Umbilical cord (tissue), 2 donors: ENCODE results near the gene BABAM2. TPM values are rescaled to one million over a fixed set of nuclear protein-coding genes. Genes with fewer than 3 reads are reported as not detected.
"Not testable (repeated sequence)": the region's sequence is repeated elsewhere in the genome, so short reads cannot be mapped to it uniquely, and the experiment has no call there.

ENCODE experiments used
- DNase-seq: peaks from one replicate; pipeline ENCODE4 v3.0.0-alpha.2; 2015; ENCODE audit warnings: low spot score
- total RNA-seq: library from RNA; depleted of rRNA; stranded (reverse); fragments of >200 nt; gene quantifications from one replicate; pipeline ENCODE4 v1.2.3, GENCODE V29; 2014; ENCODE audit warnings: low replicate concordance; ENCODE audit not compliant: insufficient read depth

BABAM2 gene
- total RNA-seq = 38.5 TPM

DNA sequence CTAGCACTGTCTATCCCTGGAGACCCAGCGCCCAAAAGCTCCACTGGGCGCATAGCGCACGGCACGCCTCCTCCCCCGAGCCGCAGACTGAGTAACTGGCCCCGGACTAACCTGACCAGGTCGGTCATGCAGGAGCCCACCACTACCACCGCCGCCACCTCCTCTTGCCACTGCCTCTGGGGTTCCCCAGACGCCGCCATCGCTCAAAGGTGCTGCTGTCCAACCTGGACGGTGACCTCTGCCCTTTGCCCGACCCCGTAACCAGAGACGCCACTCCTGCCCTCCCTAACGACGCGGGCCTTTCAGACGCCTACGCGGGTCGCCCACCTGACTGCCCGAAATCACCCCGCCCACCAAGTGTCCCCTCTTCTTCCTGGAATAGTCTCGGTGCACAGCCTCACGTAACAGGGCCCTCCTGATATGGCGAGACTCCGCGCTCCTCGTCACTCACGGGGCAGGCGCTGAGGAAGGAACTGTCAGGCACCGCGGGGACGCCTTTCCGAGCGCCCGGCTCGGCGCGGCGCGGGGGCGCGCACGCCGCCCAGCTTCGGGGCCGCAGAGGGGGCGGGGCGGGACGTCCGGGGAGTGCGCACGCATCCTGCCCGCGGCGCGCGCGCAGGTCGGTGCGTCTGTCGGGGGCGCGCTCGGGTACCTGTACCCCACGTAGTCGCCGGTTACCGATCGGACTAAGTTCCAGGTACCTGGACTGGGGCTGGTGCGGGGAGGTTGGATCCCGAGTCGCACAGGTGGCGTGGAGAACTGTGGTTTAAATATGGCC is at the start of gene BABAM2, which contains the start of gene RBKS:
TSS of gene BABAM2 (plus strand) at position 584 of the 778 bp plus-strand sequence. CDS start 3,828 bp downstream, outside the sequence.
TSS of gene RBKS (minus strand) at position 242 of the 778 bp plus-strand sequence. CDS start at position 200, 42 bp downstream.
- DNase-seq = peak; percentile 91

DNA sequence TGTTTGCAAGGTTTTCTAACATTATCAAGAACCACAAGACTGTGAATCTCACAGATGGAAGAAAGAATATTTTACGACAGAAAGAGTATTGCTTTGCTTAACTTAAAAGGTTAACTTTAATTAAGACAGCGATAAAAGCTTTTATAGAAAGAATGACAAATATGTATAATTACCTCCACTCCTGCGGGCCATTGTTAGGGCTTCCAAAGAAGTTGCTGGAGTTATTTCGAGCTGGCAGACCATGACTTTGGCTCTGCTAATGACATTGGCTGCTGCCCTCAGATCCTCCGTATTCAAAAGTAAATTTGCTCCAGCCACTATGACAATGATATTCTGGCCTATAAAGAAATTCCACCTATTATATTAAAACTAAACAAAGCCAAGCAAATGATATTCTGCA is 47.6 kb upstream of the BABAM2 start:
- no peak for DNase-seq

DNA sequence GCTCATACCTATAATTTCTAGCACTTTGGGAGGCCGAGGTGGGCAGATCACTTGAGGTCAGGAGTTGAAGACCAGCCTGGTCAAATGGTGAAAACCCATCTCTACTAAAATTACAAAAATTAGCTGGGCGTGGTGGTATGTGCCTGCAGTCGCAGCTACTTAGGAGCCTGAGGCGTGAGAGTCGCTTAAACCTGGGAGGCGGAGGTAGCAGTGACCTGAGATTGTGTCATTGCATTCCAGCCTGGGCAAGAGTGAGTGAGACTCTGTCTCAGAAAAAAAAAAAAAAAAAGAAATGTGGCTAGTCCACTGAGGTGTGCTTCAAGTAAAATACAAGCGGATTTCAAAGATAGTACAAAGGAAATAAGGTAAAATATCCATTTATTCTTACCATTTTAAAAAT is 46.5 kb upstream of the BABAM2 start:
- no peak for DNase-seq

DNA sequence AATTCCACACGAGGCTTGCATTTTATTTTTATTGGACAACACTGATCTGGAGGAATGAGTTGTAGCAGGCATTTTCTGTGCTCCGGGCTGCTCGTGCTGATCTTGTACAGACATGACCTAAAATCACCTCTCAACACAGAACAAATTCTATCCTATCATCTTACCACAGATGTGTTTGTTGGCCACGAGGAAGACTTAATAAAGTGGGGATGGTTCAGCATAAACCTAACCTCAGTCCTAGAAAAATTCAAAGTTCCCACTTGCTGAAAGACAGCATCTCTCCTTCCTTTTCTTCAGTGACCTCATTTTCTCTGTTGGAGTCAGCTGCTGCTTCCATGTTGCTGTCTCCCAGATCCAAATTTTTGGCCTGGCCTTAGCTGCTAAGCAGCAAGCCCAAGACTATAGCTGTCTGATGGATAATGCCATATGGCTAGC is 45.7 kb upstream of the BABAM2 start:
- DNase-seq = peak; percentile 13

DNA sequence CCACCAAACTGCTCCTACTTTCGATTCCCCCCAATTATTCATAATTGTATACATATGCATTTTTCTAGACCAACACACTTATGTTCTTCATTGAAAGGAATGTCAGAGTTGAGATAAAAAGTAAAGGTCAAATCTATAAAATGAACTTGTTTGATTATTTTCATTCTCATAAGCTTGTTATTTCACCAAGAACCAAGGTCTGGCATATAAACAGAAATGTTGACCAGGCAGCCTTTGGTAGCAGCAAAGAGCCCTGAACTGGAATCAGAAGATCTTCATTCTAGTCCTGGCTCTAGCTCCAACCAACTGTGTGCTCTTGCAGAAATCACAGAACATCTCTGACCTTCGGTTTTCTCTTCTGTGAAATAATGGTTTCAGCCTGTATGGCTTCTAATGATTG is 43.2 kb upstream of the BABAM2 start:
- no peak for DNase-seq

DNA sequence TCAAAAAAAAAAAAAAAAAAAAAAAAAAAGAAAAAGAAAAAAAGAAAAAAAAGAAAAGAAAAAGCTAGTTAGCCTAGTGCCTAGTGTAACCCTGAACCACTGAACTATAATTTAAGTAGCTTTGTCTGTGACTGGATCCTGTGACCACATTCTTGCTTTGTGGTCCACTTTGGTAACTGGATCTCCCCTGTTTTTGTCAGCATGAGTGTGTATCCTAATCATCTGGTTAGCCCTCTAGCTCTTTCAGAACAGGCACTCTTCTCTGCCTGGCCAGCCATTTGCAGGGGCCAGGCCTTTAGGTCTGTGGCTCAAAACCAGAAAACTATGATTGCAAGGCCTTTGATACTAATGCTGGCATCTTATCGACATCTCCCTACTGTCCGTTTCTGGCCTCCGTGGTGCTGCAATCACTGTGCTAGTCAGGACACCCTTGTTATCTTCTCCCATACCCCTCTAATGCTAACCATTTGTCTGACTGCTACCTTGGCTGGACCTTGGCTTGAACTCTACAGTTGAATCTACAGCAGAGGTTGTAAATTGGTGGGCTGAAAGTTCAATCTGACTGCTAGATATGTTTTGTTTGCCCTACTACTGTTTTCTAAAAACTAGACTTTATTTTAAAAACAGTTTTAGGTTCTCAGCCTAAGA is 40.8 kb upstream of the BABAM2 start:
- DNase-seq = no peak

DNA sequence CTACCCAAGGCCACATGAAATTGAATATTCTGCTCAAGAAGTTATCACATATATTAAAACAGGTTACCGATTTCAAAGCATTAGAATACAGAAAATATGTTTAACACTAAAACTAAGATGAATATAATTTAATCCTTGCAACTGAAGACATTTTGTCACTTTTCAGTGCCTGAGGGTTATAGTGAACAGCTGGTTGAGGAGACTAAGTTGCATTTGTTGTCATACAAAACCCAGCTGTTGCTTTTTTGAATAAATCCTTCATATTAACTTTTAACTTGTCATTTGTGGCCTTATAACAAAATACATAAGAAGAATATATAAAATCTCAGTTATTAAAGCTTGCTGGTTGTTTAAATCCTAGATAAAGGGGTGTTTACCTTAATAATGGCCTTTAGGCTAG is 37.8 kb upstream of the BABAM2 start:
- no peak for DNase-seq

DNA sequence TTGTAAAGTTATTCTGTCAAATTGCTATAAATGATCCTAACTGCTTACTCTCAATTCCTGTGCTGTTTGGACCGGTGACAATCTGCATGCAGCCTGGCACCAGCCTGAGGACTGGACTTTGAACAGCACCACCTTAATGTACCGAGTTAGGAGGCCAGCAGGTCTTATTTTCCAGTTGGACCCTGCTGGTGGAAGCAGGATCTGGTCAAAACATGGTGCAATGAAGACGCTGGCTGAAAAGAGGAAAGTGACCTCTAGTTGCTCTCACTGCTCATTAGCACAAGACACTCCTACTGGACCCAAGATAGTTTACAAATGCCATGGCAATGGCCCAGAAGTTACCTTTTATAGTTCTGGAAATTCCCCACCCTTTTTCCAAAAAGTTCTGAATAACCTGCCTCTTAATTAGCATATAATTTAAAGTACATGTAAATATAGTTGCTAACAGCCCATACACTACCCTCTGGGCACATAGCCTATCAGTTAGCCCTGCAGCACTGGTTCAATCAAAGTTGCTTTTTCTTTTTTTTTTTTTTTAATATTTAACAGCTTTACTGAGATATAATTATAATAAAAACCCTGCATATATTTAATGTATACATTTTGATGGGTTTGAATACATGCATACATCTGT is 36.2 kb upstream of the BABAM2 start:
- DNase-seq = no peak

DNA sequence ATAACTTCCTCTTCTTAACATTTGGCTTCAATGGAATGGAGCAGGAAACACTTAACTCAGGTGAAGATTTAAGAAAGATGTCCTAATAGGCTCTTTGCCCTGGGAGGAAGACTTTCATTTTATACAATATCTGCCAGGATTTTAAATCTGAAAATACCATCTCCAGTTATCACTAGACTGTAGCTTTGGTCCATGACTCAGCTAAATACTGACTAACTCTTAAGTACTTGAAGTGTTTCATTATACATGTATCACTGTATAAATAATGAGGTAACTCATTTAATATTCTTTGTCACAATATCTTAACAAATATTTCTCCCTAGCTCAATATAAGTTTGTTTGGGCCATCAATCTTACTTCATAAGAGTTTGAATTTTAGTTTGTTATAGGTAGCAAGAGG is 35.1 kb upstream of the BABAM2 start:
- peak; percentile 27 for DNase-seq

DNA sequence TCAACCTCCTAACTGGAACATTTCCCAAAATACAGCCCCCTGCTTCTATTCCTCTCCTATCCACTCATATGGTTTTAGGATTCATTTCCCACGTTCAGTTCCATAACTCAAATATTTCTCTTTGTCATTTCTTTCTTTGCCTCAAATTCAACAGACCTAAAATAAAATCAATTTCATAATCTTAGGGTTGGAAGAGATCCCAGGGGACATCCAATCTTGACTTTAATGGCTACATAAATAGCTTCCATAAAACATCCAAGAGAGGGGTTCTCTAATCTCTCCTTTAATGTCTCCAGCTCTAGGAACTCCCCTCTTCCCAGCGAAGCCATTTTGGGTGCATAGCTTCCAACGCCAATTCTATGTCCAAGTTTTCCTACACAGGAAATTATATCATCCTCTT is 34.1 kb upstream of the BABAM2 start:
- peak; percentile 38 for DNase-seq

DNA sequence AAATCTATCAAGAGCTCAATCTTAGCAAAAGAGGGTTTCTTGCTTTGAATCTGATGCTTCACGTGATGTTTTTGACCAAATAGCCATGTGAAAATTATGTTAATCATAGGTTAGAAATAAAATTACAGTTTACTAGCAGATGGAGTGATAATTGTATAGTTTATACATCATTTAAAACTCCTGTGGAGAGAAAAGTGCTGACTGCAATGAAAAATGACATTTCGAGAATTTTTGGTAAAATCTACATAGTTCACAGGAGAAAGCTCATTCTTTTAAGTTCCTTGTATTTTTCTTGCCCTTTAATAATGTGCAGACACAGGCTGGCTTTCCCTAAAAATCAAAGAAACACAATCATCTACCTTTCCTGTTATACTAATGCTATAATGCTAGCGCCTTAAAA is 33.6 kb upstream of the BABAM2 start:
- DNase-seq = no peak

DNA sequence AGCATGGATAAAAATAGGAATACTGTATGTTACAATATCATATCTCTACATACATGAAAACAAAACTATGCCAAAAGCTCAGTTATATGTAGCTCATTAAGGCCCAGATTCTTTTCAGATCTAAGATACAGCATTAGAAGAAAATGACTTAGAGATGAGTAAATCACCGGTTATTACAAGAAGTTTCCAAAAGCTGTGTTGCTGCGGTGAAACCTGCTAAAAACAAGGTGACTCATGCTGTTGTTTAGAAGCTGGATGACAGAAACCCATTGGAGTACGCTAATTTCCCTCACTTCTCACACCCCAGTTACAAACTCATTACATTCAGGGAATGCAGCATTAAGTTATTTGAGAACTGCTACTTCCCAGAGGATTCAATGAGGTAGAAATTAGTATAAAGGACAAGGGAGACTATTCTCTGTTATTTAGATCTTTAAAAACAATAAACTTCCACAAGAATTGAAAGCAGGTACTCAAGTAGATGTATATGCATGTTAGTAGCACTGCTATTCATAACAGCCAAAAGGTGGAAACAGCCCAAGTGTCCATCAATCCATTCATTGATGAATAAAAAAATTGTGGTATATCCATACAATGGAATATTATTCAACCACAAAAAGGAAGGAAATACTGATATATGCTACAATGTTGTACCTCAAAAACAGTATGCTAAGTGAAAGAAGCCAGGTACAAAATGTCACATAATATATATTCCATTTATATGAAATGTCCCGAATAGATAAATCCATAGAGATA is 32.9 kb upstream of the BABAM2 start:
- DNase-seq = no peak

DNA sequence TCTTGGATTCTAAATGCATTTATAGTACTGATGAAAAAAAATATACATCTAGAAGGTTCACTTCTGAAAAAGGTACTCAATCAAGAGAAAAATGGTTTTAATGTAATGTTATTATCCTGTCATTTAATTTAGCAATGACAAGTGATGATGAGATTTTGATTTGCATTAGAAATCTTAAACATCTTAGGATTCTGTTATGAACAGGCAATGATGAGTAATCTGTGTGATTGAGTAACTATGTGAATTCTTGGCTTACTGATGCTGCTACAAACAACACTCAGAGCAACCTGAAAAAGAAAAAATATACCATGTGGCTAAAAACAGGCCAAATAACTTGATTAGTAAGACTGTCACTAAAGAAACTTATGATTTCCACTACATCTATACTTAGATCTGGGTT is 30.4 kb upstream of the BABAM2 start:
- peak; percentile 54 for DNase-seq

DNA sequence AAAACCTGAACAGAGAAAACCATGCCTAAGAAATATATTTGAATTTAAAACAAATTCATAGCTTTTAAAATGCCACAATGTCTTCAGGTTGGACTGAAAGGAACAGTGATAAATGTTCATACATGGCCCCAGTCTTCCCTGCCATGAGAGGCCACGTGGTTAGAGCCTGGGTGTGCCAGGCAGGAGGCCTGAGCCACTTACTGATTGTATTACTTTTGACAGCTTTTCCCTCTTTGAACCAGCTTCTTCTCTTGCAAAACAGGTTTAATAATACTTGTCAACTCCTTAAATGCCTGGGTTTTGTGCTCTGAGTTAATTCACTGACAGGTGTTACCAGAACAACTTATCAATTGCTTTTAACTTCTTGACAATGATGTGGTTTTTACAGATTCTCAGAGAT is 27.4 kb upstream of the BABAM2 start:
- DNase-seq = peak; percentile 25

DNA sequence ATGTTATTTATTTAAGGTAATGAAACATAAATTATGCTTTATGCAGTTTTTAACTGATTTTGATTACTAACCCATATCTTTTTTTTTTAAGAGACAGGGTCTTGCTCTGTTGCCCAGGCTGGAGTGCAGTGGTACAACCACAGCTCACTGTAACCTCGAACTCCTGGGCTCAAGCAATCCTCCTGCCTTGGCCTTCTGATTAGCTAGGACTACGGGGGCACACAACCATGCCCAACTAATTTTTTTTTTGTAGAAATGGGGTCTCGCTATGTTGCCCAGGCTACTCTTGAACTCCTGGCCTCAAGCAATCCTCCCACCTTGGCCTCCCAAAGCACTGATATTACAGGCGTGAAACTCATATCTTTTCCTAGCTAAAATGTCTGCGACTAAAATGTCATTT is 26.6 kb upstream of the BABAM2 start:
- not testable (repeated sequence) for DNase-seq

DNA sequence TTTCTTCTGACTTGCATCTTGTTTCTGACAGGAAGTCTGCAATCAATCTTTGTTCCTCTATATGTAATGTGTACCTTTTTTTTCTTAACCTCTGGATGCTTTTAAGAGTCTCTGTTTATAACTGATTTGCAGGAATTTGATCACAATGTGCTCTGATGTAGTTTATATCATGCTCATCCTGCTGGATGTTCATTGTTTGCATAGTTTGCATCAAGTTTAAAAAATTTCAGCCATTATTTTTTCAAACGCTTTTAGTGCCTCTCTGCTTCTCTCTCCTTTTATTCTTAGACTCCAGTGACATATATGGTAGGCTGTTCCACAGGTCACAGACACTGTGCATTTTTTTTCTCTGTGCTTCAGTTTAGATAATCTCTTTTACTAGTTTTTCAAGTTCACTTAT is 24.3 kb upstream of the BABAM2 start:
- no peak for DNase-seq

DNA sequence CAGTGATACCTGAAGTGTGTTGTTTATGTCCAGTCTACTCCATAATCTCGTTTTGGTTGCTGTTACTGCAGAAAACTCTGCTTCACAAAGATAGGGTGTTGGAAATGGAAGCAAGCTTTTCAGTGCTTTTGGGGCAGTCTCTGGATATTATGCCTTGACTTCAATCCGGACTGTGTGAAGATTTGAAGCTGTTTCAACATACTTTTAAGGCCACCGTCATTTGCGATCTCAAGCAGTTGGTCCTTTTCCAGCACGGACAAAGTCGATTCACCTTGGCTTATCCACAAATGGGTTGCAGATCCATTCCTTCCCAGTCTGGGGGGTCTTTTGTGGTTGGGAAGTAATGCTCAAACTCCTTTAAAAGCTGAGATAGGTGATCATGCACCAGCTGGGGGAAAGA is 20.8 kb upstream of the BABAM2 start:
- DNase-seq = no peak

DNA sequence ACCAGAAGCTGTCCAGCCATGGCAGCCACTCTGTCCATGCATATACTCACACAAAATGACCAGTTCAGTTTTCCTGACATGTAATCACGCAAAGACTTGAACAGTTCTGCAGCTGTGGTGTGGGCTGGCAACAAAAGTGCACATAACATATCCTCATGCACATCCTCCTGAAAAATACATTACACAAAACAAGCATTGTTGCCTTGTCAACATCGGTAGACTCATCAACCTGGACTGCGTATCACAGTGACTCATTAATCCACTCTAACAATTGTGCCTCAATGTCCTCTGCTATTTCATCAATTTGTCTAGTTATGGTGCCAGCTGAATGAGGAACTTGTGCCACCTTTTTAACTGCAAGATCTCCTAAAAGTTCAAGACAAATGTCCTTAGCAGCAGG is 19.8 kb upstream of the BABAM2 start:
- no peak for DNase-seq

DNA sequence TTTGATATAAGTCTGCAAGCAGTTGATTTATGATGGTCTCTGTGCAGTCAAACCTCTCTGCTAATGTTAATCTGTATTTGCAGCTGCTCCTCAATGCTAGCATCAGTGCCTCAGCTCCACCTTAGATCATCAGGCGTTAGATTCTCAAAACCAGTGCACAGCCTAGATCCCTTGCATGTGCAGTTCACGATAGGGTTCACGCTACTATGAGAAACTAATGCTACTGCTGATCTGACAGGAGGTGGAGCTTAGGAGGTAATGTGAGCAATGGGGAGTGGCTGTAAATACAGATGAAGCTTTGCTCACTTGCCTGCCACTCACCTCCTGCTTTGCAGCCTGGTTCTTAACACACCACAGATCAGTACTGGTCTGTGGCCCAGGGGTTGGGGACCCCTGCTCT is 18.7 kb upstream of the BABAM2 start:
- DNase-seq = no peak

DNA sequence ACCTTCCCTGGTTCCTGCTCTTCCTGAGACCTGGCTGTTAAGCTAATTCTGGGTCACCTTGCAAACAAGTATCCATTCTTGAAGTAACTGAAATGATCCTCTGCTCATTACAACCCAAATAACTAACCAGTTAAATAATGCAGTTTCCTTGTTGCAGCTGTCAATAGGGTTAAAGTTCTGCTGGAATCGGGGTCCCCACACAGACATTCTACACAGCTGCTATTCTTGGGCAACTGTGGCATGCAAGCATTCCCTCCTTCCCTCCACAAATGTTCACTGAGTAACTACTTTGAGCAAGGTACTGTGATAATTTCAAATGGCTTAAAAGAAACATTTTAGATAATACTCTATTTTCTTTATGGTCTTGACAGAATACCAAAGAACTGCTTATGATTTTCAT is 17.4 kb upstream of the BABAM2 start:
- no peak for DNase-seq

DNA sequence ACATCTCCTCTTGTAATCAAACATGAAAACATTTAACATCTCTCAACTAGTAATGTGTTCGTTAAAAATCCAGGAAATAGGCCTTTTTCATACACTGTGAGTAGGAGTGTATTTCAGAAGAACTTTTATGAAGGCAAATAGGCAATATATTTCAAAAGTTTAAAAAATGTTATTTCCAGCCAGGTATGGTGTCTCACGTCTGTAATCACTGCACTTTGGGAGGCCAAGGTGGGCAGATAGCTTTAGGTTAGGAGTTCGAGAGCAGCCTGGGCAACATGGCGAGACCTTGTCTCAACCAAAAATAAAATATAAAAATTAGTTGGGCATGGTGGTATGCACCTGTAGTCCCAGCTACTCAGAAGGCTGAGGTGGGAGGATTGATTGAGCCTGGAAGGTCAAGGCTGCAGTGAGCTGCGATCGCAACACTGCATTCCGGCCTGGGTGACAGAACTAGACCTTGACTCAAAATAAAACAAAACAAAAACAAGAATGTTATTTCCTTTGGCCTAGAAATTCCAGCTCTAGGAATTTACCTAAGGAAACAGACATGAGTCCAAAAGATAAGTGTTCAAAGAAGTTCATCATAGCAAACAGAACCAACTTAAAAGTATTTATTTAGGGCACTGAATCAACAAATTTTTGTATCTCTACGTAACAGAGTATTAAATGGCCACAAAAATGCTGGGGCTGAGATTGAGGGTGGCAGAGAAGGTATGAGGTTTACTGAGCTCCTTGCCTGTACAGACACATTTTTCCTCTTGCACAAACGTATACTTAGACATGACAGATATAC is 15.2 kb upstream of the BABAM2 start:
- DNase-seq = no peak
